Mucosa of descending colon (tissue), 3 donors: ENCODE data around the gene PRAMEF15. TPM values are rescaled to one million over a fixed set of nuclear protein-coding genes. Genes with fewer than 3 reads are reported as not detected.
"Not testable (repeated sequence)": the region's sequence is repeated elsewhere in the genome, so short reads cannot be mapped to it uniquely, and the experiment has no call there.

ENCODE experiments used
- ATAC-seq: fragments of 200-7000 bp; cut with Tn5 transposase; one replicate; pipeline ENCODE4 v1.9.1; 2020; ENCODE audit warnings: mild to moderate bottlenecking, moderate library complexity
- DNase-seq, 3 donors: peaks; one replicate each; pipeline ENCODE4 v3.0.0-alpha.2; 2020
- H3K36me3 ChIP-seq: fragments of 200-600 bp; one replicate; pipeline ENCODE4 v1.8.0; 2021; ENCODE audit warnings: low read depth, mild to moderate bottlenecking
- H3K4me1 ChIP-seq: fragments of 200-600 bp; one replicate; pipeline ENCODE4 v1.8.0; 2021; ENCODE audit warnings: low read depth, mild to moderate bottlenecking
- H3K4me3 ChIP-seq: fragments of 200-600 bp; one replicate; pipeline ENCODE4 v1.8.0; 2021; ENCODE audit warnings: mild to moderate bottlenecking
- H3K9me3 ChIP-seq: fragments of 200-600 bp; one replicate; pipeline ENCODE4 v1.8.0; 2021; ENCODE audit warnings: mild to moderate bottlenecking
- intact Hi-C, 2 donors: fragments of 100-400 bp; cut with DNase I in 1 of 2; cut with micrococcal nuclease in 1 of 2; formaldehyde crosslinking; loops; one replicate each; pipeline versions ENCODE4 v1.11.0 to v1.11.1; 2022; cut with DNase I, micrococcal nuclease
- long read RNA-seq, 2 donors: library from polyadenylated mRNA; unstranded; transcript quantifications; one replicate each; pipeline ENCODE4 v2.0.0, GENCODE V29; 2019 to 2021
- total RNA-seq, 3 donors: library from RNA; stranded (reverse); fragmentation: NEBNext Ultra II Directional in 2 of 3; extraction: Animal tissue kit (Norgen Biotek cat#: 25700) in 2 of 3; gene quantifications; one replicate each; pipeline versions ENCODE4 v1.2.1 to v1.2.4, GENCODE V29; 2021 to 2023
- donor health status: DM: no; HTN: no; CAD: no; lungs with moderate emphysema.
- donor health status: DM: no; HTN: no; CAD: no.
- donor health status: DM: no; HTN: yes; CAD: no.

The PRAMEF15 gene
- not detected for total RNA-seq
- long read RNA-seq, donor 1, result 0 reads
- long read RNA-seq, donor 2, result 0 reads

DNA sequence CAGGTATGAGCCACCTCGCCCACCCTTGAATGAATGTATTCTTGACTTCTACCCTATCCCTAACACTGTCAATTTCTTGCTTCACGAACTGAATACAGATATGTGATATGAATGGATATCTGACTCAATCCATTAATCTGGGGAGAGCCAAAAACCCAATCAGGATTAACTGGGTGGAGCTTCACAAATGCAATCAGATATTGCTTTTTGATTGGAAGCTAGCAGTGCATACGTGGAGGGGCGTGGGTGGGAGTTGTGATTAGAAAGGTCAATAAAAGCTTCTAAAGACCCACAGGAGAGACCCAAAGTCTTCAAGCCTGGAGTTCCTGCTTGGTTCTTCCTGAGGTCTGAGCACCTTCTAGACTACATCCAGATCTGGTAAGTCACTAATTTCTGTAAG, at the start of gene PRAMEF15:
Gene PRAMEF15, plus strand, starts transcription at position 301 of the 400 bp plus-strand sequence. CDS start 2,827 bp downstream, outside the sequence.
- H3K4me3 ChIP-seq, H3K36me3 ChIP-seq, H3K9me3 ChIP-seq, DNase-seq, H3K4me1 ChIP-seq, ATAC-seq, intact Hi-C loops: not testable (repeated sequence)

DNA sequence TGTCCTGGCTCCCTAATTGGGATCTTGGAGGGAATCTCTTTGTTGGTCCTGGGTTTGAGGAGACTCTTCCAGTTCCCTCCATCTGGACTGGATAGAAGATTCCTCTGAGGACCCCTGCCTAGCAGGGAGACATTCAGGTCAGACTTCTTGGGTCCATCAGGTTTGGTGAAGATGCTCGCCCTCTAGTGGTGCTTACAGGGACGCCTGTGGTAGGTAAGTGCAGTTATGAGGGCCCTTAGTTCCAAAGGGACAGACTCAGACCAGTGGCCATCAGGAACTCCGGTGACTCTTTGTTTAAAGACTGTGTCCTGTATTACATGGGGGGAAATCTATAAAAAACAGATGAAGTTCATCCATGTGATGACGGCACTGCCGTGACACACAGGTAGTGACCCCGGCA, 38.4 kb upstream of the PRAMEF15 start:
- intact Hi-C loops, H3K36me3 ChIP-seq, H3K4me1 ChIP-seq, DNase-seq, H3K4me3 ChIP-seq, H3K9me3 ChIP-seq: not testable (repeated sequence)
- ATAC-seq, result peak; percentile 43

DNA sequence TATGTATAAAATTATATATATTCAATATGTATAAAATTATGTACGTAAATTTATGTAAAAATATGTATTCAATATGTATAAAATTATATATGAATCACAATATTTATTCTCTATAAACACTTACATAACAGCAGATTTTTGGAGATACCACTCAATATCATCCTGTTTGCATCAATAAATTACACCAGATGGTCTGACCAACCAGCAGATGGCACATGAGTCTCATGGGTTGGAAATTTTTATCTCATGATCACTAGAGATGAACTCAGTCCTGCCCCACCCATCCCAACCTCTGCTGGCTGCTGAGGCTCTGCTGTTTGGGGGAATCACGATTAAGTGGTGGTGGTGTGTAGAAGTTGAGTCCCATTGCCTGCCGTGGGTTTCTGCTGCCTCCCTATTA, 35.8 kb upstream of the PRAMEF15 start:
- intact Hi-C loops, H3K4me1 ChIP-seq, H3K36me3 ChIP-seq, DNase-seq, H3K4me3 ChIP-seq, ATAC-seq, H3K9me3 ChIP-seq: not testable (repeated sequence)

DNA sequence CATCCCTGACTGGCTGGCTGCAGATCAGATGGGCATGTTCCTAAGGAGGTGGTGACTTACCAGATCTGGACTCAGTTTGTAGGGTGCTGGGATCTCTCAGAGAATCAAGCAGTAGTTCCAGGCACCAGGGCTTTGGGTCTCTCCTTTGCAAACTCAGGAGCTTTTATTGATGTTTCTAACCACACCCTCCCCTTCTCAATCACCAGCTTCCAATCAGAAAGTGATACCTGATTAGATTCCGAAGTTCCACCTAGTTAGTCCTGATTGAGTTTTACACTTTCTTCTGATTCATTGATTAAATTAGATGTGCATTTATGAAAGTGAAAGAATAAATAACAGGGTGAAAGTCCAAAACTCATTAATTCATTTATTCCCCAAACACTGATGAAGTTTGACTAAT, 30.3 kb upstream of the PRAMEF15 start, which contains the start of gene PRAMEF8:
Gene PRAMEF8, minus strand, starts transcription at position 101 of the 400 bp plus-strand sequence. CDS start 1,046 bp downstream, outside the sequence.
- H3K36me3 ChIP-seq, ATAC-seq, H3K9me3 ChIP-seq, H3K4me1 ChIP-seq, H3K4me3 ChIP-seq, DNase-seq, intact Hi-C loops: not testable (repeated sequence)

DNA sequence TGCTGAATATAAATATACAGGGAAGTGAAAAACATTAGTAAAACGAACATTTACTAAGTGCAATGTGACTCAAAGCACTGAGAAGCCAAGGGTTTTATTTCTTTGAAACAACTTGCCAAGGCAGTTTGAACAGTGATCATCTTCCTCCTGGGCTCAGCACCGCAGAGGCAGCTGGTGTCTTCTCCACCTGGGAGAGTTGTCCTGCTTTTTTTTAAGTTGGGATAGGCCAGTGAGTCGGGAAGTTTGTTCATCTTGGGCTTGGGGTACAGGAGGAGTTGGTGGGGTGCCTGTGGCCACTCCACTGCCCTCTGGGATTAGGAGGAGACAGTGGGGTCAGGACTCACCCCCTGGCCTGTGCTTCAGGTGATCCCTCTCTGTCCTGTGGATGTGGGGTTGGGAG, 26.4 kb upstream of the PRAMEF15 start:
- DNase-seq, intact Hi-C loops, H3K4me1 ChIP-seq, H3K36me3 ChIP-seq, H3K9me3 ChIP-seq, H3K4me3 ChIP-seq, ATAC-seq: not testable (repeated sequence)

DNA sequence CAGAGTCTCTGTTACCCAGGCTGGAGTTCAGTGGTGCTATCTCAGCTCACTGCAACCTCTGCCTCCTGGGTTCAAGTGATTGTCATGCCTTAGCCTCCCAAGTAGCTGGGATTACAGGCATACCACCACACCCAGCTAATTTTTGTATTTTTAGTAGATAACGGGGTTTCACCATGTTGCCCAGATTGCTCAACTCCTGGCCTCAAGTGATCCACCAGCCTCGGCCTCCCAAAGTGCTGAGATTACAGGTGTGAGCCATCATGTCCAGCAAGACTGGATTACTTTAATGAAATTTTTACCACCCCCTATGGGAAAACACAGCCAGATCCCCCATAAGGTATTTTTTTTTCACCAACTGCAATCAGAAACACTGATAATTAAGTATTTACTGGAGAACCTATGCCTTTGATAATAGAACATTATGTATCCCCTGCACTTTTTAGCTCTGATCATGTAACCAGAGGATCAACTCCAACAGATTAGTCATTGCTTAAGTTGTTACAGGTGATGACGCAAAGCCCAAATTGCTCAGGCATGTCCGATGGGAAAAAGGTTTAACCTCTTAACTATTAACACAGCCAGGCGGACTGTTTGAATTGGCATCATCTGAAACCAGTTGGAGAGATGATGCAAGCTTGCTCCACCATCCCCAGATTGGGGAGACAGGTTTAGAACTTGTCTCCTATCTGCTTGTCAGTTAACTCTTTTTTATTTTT, 18.0 kb upstream of the PRAMEF15 start:
- DNase-seq, H3K4me3 ChIP-seq, H3K9me3 ChIP-seq, H3K4me1 ChIP-seq, H3K36me3 ChIP-seq, intact Hi-C loops, ATAC-seq: not testable (repeated sequence)

DNA sequence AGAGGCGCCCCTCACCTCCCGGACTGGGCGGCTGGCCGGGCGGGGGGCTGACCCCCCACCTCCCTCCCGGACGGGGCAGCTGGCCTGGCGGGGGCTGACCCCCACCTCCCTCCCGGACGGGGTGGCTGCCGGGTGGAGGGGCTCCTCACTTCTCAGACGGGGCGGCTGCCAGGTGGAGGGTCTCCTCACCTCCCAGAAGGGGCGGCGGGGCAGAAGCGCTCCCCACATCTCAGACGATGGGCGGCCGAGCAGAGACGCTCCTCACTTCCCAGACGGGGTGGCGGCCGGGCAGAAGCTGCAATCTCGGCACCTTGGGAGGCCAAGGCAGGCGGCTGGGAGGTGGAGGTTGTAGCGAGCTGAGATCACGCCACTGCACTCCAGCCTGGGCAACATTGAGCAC, 16.7 kb upstream of the PRAMEF15 start:
- H3K9me3 ChIP-seq, H3K36me3 ChIP-seq, DNase-seq, H3K4me1 ChIP-seq, intact Hi-C loops, ATAC-seq, H3K4me3 ChIP-seq: not testable (repeated sequence)

DNA sequence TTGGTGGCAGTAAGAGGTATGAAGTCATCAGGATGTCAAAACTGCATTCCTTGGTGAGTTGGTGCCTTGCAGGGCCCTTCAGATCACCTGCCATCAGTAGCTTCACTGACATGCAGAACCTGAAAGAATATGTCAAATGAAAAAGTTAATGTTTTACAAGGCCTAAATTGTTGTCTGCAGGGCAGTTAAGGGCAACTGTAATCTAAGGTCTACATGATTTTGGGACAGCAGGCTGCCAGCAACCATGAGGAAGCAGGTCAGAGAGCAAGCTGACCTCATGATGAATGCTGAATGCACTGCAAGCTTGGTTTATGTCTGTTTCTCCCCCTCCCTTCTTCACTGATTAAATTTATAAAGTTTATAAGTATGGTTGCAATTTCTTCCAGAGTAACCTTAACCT, 13.2 kb upstream of the PRAMEF15 start:
- H3K4me3 ChIP-seq, H3K9me3 ChIP-seq, H3K4me1 ChIP-seq, ATAC-seq, H3K36me3 ChIP-seq, intact Hi-C loops, DNase-seq: not testable (repeated sequence)

DNA sequence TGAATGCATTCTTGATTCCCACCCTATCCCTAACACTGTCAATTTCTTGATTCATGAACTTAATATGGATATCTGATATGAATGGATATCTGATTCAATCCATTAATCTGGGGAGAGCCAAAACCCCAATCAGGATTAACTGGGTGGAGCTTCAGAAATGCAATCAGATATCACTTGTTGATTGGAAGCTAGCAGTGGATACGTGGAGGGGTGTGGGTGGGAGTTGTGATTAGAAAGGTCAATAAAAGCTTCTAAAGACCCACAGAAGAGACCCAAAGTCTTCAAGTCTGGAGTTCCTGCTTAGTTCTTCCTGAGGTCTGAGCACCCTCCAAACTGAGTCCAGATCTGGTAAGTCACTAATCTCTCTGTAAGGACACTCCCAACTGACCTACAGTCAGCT, 12.1 kb upstream of the PRAMEF15 start, which contains the start of gene PRAMEF33:
Gene PRAMEF33, plus strand, starts transcription at position 301 of the 400 bp plus-strand sequence. CDS start 2,416 bp downstream, outside the sequence.
- DNase-seq, ATAC-seq, H3K4me1 ChIP-seq, H3K9me3 ChIP-seq, H3K36me3 ChIP-seq, intact Hi-C loops, H3K4me3 ChIP-seq: not testable (repeated sequence)

DNA sequence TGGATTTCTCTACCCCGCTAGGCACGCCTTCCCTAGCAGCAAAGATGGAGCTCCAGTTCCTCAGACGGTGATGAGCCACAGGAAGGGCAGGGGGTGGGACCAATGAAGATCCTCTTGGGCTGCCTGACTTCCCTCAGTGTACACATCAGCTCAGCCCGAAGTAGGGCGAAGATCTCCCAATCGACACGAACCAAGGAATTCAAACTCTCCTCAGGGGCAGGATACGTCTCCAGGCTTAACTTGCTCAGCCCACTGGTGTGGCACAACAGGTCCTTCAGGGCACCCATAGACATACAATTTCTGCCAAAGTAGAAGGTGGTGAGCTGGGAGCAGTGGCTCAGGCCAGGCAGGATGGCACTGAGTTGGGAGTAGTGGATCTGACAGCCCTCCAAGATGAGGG, 27.1 kb downstream of the PRAMEF15 start:
- ATAC-seq, DNase-seq, H3K4me1 ChIP-seq, H3K36me3 ChIP-seq, H3K9me3 ChIP-seq, H3K4me3 ChIP-seq, intact Hi-C loops: not testable (repeated sequence)

DNA sequence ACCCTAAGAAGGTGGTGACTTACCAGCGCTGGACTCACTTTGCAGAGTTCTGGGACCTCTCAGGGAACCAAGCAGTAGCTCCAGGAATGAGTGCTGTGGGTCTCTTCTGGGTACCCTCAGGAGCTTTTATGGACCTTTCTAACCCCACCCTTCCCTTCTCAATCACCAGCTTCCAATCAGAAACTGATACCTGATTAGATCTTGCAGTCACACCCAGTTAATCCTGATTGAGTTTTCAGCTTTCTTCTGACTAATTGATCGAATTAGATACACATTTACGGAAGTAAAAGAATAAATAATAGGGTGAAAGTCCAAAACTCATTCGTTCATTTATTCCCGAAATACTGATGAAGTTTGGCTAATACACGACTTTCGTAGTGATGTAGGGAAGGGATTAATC, 31.7 kb downstream of the PRAMEF15 start, which contains the start of gene PRAMEF14:
Gene PRAMEF14, minus strand, starts transcription at position 101 of the 400 bp plus-strand sequence. CDS start 1,820 bp downstream, outside the sequence.
- DNase-seq, intact Hi-C loops, H3K9me3 ChIP-seq, H3K4me1 ChIP-seq, H3K4me3 ChIP-seq, H3K36me3 ChIP-seq, ATAC-seq: not testable (repeated sequence)

DNA sequence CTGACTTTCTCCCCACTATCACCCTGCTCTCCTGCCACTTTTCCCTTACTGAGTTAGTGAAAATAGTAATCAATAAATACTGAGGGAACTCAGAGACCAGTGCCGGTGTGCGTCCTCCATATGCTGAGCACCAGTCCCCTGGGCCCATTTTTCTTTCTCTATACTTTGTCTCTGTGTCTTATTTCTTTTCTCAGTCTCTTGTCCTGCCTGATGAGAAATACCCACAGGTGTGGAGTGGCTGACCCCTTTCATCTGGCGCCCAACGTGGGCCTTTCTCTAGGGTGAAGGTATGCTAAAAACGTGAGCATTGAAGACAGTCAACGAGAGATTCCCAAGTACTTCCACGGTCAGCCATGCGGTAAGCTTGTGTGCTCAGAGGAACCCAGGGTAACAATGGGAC, 38.1 kb downstream of the PRAMEF15 start:
- DNase-seq, H3K4me1 ChIP-seq, H3K36me3 ChIP-seq, H3K4me3 ChIP-seq, ATAC-seq, intact Hi-C loops, H3K9me3 ChIP-seq: not testable (repeated sequence)

DNA sequence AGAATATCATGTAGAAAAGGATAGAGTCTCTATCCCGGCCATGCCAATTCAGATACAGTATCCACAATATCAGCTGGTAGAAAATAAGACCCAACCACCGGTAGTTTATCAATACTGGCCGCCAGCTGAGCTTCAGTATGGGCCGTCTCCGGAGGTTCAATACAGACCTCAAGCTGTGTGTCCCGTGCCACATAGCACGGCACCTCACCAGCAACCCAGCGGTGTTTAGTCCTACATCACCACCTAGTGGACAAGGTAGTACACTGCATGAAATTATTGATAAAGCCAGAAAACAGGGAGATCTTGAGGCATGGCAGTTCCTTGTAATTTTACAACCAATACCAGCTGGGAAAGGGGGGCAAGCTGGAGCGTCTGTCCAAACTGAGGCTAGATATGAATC, 39.1 kb downstream of the PRAMEF15 start:
- H3K4me1 ChIP-seq, DNase-seq, intact Hi-C loops, ATAC-seq, H3K9me3 ChIP-seq, H3K36me3 ChIP-seq, H3K4me3 ChIP-seq: not testable (repeated sequence)

DNA sequence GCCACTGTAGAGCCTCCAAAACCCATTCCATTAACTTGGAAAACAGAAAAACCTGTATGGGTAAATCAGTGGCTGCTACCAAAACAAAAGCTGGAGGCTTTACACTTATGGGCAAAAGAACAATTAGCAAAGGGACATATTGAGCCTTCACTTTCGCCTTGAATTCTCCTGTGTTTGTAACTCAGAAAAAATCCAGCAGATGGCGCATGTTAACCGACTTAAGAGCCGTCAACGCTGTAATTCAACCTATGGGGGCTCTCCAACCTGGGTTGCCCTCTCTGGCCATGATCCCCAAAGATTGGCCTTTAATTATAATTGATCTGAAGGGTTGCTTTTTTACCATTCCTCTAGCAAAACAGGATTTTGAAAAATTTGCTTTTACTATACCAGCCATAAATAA, 41.4 kb downstream of the PRAMEF15 start:
- H3K4me3 ChIP-seq, H3K9me3 ChIP-seq, intact Hi-C loops, ATAC-seq, H3K4me1 ChIP-seq, H3K36me3 ChIP-seq: not testable (repeated sequence)
- peak in 1 of 3 donors; percentile 68 for DNase-seq

DNA sequence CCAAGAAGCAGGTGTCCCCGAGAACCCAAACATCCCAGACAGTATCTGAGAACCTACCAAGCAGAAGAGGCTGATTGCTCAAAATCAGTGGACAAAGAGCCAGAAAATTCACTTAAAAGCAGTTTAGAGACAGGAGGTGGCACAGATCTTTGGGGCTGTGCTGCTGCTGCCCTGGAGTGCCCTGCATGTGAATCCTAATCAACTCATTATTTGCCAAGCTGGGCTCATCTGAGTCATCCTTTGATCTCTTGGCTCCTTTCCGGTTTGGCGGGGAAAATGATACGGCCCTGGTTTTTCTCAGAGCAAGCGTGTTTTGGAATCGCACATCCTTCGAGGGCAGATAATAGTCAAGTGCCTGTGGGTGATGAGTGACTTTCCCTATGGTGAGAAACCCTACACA, 47.0 kb downstream of the PRAMEF15 start:
- ATAC-seq, DNase-seq, H3K4me1 ChIP-seq, H3K9me3 ChIP-seq, H3K36me3 ChIP-seq, intact Hi-C loops, H3K4me3 ChIP-seq: not testable (repeated sequence)
